ENCODE results near the gene ZNF425.

DNA sequence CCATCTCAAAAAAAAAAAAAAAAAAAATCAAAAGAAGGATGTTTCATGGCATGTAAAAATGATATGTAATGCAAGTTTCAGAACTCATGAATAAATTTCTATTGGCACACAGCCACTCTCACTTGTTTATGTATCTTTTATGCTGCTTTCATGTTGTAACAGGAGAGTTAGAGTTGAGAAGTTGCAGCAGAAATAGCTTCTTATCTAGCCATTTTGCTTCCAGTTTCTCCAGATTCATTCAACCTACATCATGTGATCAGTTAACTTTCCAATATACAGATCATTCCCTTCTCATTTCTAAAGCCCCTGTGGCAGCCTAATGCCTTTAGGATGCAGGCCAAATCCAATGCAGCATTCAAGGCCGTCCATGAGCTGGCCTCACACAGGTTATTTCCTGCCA lies 66.0 kb downstream of the ZNF425 start:
- TF ChIP-seq, protein P1, sequence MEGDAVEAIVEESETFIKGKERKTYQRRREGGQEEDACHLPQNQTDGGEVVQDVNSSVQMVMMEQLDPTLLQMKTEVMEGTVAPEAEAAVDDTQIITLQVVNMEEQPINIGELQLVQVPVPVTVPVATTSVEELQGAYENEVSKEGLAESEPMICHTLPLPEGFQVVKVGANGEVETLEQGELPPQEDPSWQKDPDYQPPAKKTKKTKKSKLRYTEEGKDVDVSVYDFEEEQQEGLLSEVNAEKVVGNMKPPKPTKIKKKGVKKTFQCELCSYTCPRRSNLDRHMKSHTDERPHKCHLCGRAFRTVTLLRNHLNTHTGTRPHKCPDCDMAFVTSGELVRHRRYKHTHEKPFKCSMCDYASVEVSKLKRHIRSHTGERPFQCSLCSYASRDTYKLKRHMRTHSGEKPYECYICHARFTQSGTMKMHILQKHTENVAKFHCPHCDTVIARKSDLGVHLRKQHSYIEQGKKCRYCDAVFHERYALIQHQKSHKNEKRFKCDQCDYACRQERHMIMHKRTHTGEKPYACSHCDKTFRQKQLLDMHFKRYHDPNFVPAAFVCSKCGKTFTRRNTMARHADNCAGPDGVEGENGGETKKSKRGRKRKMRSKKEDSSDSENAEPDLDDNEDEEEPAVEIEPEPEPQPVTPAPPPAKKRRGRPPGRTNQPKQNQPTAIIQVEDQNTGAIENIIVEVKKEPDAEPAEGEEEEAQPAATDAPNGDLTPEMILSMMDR (IDR thresholded peaks at IDR 0.05), result no peak
- no peak for TF ChIP-seq POLR2A (IDR thresholded peaks at IDR 0.05)

Data from heart left ventricle (tissue), 13 donors.